Prostate gland (tissue), 2 donors: ENCODE data around the gene TBC1D13. TPM values are rescaled to one million over a fixed set of nuclear protein-coding genes. Genes with fewer than 3 reads are reported as not detected.
A peak's percentile ranks its signal among the peaks of the same experiment; 100 is the strongest.
"Not testable (repeated sequence)": the region's sequence is repeated elsewhere in the genome, so short reads cannot be mapped to it uniquely, and the experiment has no call there.

ENCODE experiments used
- DNase-seq: peaks from one replicate; pipeline ENCODE4 v3.0.0-alpha.2; 2019; ENCODE audit warnings: low spot score
- H3K27ac ChIP-seq, 2 donors: fragments of 200-600 bp; sonication (generic); 2 replicates each; pipeline ENCODE4 v1.5.1; 2017 to 2019
- H3K27me3 ChIP-seq: fragments of 200-600 bp; sonication (generic); replicated peaks from 2 replicates; pipeline ENCODE4 v1.5.1; 2019; ENCODE audit not compliant: insufficient read depth
- H3K36me3 ChIP-seq, 2 donors: fragments of 200-600 bp; sonication (generic); 1 replicate in 1 of 2; 2 replicates in 1 of 2; pipeline versions ENCODE4 v1.5.1 to v1.8.1; 2017 to 2019
- H3K4me1 ChIP-seq: fragments of 200-600 bp; sonication (generic); replicated peaks from 2 replicates; pipeline ENCODE4 v1.5.1; 2019
- H3K4me3 ChIP-seq, 2 donors: fragments of 200-600 bp; sonication (generic); 2 replicates each; pipeline ENCODE4 v1.5.1; 2017 to 2019
- H3K9me3 ChIP-seq: fragments of 200-600 bp; sonication (generic); 2 replicates; pipeline ENCODE4 v1.5.1; 2017
- POLR2A ChIP-seq: fragments of 450-650 bp; IDR thresholded peaks from one replicate; pipeline ENCODE4 v1.6.1; 2016; ENCODE audit warnings: antibody characterized with exemption, mild to moderate bottlenecking
- POLR2AphosphoS5 ChIP-seq: sonication (generic); formaldehyde crosslinking; IDR thresholded peaks from one replicate; pipeline ENCODE4 v1.6.1; 2017; ENCODE audit warnings: antibody characterized with exemption
- WGBS: methylation state at CpG from one replicate; pipeline ENCODE4 v1.1.5; 2018; 5-methylcytosine and 5-hydroxymethylcytosine counted together
- intact Hi-C: fragments of 100-400 bp; cut with DNase I; formaldehyde crosslinking; loops from one replicate; pipeline ENCODE4 v1.14.2; 2022
- total RNA-seq, 2 donors: library from RNA; depleted of rRNA; stranded (reverse); fragments of >200 nt; gene quantifications; one replicate each; pipeline ENCODE4 v1.1.0, GENCODE V29; 2016
- TF ChIP-seq, protein P1 (sequence below), 4 experiments: fragments of 200-600 bp in 2 of 4; fragments of 450-650 bp in 2 of 4; sonication (generic) in 2 of 4; IDR thresholded peaks; 1 replicate in 3 of 4; 2 replicates in 1 of 4; pipeline ENCODE4 v1.5.1; 2016 to 2019; ENCODE audit warnings: antibody characterized with exemption in 4 of 4, mild to moderate bottlenecking in 2 of 4, moderate library complexity in 2 of 4

The TBC1D13 gene
- total RNA-seq, 2 donors from 2014 or later, result 23.5 to 29.4 TPM

DNA sequence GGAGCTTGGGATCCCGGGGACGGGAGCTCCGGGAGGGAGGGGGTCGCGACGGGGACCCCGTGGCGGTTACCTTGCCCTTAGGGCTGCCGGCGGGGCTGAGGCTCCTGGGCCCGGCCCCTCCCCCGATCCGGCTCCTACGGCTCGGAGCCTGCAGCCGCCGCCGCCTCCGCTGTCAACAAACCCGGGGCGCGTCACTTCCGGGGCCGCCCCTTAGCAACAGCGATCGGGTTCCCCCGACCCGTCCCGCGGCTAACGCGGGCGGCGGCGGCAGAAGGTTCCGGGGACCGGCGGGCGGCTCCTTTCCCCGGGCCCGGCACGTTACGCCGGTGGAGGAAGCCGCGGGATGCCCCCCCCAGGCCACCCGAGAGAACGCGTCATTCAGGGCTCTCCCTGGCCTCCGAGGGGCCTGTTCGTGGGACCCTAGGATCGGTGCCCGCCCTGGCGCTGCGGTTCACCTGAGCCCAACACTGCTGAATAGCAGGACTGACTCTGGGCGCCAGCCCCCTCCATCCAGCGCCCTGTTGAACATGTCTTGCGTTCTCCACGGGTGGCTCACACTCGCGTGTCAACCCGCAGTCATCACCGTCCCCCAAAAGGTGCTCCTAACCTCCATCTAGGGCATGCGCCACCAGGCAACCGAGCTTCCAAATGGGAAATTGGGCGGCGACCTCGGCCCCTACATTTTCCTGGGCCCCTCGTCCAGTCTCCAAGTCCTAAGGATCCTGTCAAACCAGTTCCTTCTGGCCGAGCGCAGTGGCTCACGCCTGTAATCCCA, 15.1 kb upstream of the TBC1D13 start, which contains the start of gene ZER1:
TSS of gene ZER1 (minus strand) at position 183 of the 775 bp plus-strand sequence. CDS start 16,362 bp downstream, outside the sequence.
- DNase-seq, result peak; percentile 93
- WGBS, result under 1% methylated on average over 23 of the region's 72 CpGs
- H3K4me3 ChIP-seq, result peak within 1 kb of the TSS; percentile 93 to 100
- no peaks in the 10 kb centered on the region for H3K9me3 ChIP-seq
- H3K4me1 ChIP-seq, result peaks cover 5% of the 10 kb centered on the region
- peak within 1 kb of the TSS; percentile 94 to 97 for H3K27ac ChIP-seq
- H3K36me3 ChIP-seq, result no peaks in the 10 kb centered on the region
- TF ChIP-seq, protein P1, sequence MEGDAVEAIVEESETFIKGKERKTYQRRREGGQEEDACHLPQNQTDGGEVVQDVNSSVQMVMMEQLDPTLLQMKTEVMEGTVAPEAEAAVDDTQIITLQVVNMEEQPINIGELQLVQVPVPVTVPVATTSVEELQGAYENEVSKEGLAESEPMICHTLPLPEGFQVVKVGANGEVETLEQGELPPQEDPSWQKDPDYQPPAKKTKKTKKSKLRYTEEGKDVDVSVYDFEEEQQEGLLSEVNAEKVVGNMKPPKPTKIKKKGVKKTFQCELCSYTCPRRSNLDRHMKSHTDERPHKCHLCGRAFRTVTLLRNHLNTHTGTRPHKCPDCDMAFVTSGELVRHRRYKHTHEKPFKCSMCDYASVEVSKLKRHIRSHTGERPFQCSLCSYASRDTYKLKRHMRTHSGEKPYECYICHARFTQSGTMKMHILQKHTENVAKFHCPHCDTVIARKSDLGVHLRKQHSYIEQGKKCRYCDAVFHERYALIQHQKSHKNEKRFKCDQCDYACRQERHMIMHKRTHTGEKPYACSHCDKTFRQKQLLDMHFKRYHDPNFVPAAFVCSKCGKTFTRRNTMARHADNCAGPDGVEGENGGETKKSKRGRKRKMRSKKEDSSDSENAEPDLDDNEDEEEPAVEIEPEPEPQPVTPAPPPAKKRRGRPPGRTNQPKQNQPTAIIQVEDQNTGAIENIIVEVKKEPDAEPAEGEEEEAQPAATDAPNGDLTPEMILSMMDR (IDR thresholded peaks at IDR 0.05), result peak in 1 of 4 experiments; percentile 16
- peak; percentile 81 for TF ChIP-seq POLR2A
- peak; percentile 96 for TF ChIP-seq POLR2AphosphoS5
- intact Hi-C loops, result loop anchor here (2.0 kb wide), 1 partner anchor 15 kb away; the partner anchor contains the start of gene TBC1D13
- no peaks in the 10 kb centered on the region for H3K27me3 ChIP-seq

DNA sequence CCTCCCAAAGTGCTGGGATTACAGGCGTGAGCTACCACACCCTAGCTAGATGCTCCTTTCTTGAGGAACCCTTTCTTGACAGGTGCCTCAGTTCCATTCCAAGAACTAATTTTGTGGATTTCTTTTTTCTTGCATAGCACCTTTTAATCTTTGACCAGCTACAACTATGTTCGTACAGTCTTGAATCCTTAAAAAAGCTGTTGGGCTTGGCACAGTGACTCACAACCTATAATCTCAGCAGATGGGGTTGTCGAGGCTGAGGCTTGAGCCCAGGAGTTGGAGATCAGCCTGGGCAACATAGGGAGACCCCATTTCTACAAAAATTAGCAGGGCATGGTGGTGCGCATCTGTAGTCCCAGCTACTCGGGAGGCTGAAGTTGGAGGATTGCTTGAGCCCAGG, 14.0 kb upstream of the TBC1D13 start:
- no peak for DNase-seq
- Histone ChIP-seq H3K4me3 (no peak overlapping the region), H3K27ac (no peak overlapping the region), H3K9me3 (no peaks in the 10 kb centered on the region), H3K27me3 (no peaks in the 10 kb centered on the region), H3K4me1 (peaks cover 5% of the 10 kb centered on the region), H3K36me3 (no peaks in the 10 kb centered on the region)
- TF ChIP-seq, protein P1 (IDR thresholded peaks at IDR 0.05), result no peak
- no peak for TF ChIP-seq POLR2A
- TF ChIP-seq POLR2AphosphoS5, result no peak
- intact Hi-C loops, result no loop called here
- 91% methylated on average over 5 of the region's 5 CpGs for WGBS

GRCh38 chr9:128774804-128775203, 12.2 kb upstream of the TBC1D13 start:
- intact Hi-C loops, result no loop called here
- no peak overlapping the region for H3K4me3 ChIP-seq
- no peak for DNase-seq
- TF ChIP-seq, protein P1 (IDR thresholded peaks at IDR 0.05), result no peak
- TF ChIP-seq POLR2A (no peak), POLR2AphosphoS5 (no peak)
- no peaks in the 10 kb centered on the region for H3K4me1 ChIP-seq
- H3K36me3 ChIP-seq, result no peaks in the 10 kb centered on the region
- 100% methylated on average over 1 of the region's 1 CpG for WGBS
- H3K27me3 ChIP-seq, result no peaks in the 10 kb centered on the region
- no peak overlapping the region for H3K27ac ChIP-seq
- no peaks in the 10 kb centered on the region for H3K9me3 ChIP-seq

- H3K4me1 ChIP-seq, H3K27ac ChIP-seq, H3K36me3 ChIP-seq, DNase-seq, H3K27me3 ChIP-seq, H3K4me3 ChIP-seq, intact Hi-C loops, H3K9me3 ChIP-seq: not testable (repeated sequence)
- WGBS, result 95% methylated on average over 22 of the region's 27 CpGs
Observed at GRCh38 chr9:128780093-128780492, 7.0 kb upstream of the TBC1D13 start.

DNA sequence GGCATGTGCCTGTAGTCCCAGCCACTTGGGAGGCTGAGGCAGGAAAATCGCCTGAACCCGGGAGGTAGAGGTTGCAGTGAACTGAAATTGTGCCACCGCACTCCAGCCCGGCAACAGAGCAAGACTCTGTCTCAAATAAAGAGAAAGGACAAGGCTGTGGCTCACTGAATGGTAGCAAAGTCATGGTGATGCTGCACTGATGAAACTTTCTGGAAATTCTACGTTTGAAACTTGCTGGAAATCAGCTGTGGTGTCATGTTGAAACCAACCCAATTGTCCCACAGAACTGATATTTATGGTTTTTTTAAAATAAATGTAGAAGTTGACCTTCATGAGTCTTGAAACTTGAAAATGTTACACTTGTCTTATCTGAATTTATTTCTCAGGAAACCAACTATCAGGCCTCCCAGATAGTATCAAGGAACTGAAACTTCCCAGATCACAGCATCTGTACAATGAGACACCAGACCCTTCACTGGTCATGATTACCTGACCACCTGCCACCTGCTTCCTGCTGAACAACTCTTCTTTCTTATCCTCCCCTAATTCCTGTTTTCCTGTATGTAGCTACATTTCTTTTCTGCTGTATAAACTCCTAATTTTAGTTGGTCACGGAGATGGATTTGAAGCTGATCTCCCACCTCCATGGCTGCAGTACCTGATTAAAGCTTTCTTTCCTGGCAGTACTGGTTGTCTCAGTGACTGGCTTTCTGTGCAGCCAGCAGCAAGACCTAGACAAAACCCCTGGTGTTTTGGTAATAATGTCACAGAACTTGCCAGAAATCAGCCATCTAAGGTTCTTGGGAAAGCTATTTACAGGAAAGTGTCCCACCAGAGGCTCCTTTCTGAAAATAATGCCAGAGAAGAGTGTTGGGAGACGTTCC, 5.6 kb upstream of the TBC1D13 start:
- 83% methylated on average over 7 of the region's 7 CpGs for WGBS
- Histone ChIP-seq H3K27ac (no peak overlapping the region), H3K36me3 (no peaks in the 10 kb centered on the region), H3K27me3 (no peaks in the 10 kb centered on the region), H3K4me3 (no peak overlapping the region), H3K4me1 (no peaks in the 10 kb centered on the region), H3K9me3 (no peaks in the 10 kb centered on the region)
- no peak for DNase-seq
- intact Hi-C loops, result no loop called here
- TF ChIP-seq POLR2AphosphoS5 (no peak), POLR2A (no peak)
- TF ChIP-seq, protein P1 (IDR thresholded peaks at IDR 0.05), result no peak
